GM13977 (cell line): Measurements from ENCODE around the gene FAM168A.
A peak's percentile ranks its signal among the peaks of the same experiment; 100 is the strongest.

Experiments used
- DNase-seq: peaks from one replicate; pipeline ENCODE4 v3.0.0; 2012; ENCODE audit warnings: low spot score
- CTCF ChIP-seq: IDR thresholded peaks from 2 replicates; pipeline ENCODE4 v1.5.1; 2012; ENCODE audit warnings: mild to moderate bottlenecking, control low read depth; ENCODE audit not compliant: insufficient read depth; ENCODE audit errors: extremely low read depth, missing control alignments
- in situ Hi-C: fragments of 300-500 bp; cut with MboI; formaldehyde crosslinking; loops from one replicate; pipeline ENCODE4 v1.12.0; 2022; ENCODE audit warnings: low sequenced_read_pairs, low pct_unique_long_range_greater_than_20kb, mixed read lengths, inconsistent platforms; ENCODE audit not compliant: unreplicated experiment

Gene FAM168A

GRCh38 chr11:73551677-73552076 is 46.2 kb downstream of the FAM168A start:
- no peak for DNase-seq
- in situ Hi-C loops = no loop called here
- TF ChIP-seq CTCF = no peak

- in situ Hi-C loops = no loop called here
- DNase-seq = no peak
- no peak for TF ChIP-seq CTCF
Measured at GRCh38 chr11:73549376-73549775, 48.5 kb downstream of the FAM168A start.

GRCh38 chr11:73547706-73548595 is 50.0 kb downstream of the FAM168A start:
- DNase-seq = no peak
- TF ChIP-seq CTCF = no peak
- in situ Hi-C loops = no loop called here

- TF ChIP-seq CTCF = no peak
- no peak for DNase-seq
- in situ Hi-C loops = no loop called here
Measured at GRCh38 chr11:73542175-73542574, 55.7 kb downstream of the FAM168A start.

- no peak for TF ChIP-seq CTCF
- in situ Hi-C loops = no loop called here
- no peak for DNase-seq
Measured at GRCh38 chr11:73539506-73540084, 58.3 kb downstream of the FAM168A start.

GRCh38 chr11:73538381-73538872 is 59.5 kb downstream of the FAM168A start:
- in situ Hi-C loops = no loop called here
- TF ChIP-seq CTCF = no peak
- peak; percentile 45 for DNase-seq
